Motor neuron (in vitro differentiated cells): ENCODE measurements around the gene PCDHGB6. TPM values are rescaled to one million over a fixed set of nuclear protein-coding genes. Genes with fewer than 3 reads are reported as not detected.
A peak's percentile ranks its signal among the peaks of the same experiment; 100 is the strongest.
"Not testable (repeated sequence)": the region's sequence is repeated elsewhere in the genome, so short reads cannot be mapped to it uniquely, and the experiment has no call there.

ENCODE experiments used
- ATAC-seq, 8 experiments: fragments of 200-7000 bp; cut with Tn5 transposase; replicated peaks in 6 of 8; 2 replicates each; pipeline ENCODE4 v1.8.0; 2021; ENCODE audit warnings: mild to moderate bottlenecking in 8 of 8, moderate library complexity in 8 of 8
- H3K27ac ChIP-seq, 2 donors: fragments of 250-450 bp; sonication (Bioruptor Pico); 2 replicates each; pipeline ENCODE4 v1.9.0; 2021; ENCODE audit warnings: antibody characterized with exemption in 2 of 2, mild to moderate bottlenecking in 2 of 2, moderate library complexity in 1 of 2
- H3K4me1 ChIP-seq, 2 donors: fragments of 250-450 bp; sonication (Bioruptor Pico); replicated peaks in 1 of 2; 2 replicates each; pipeline ENCODE4 v1.6.1; 2021; ENCODE audit warnings: antibody characterized with exemption in 2 of 2, mild to moderate bottlenecking in 2 of 2, moderate library complexity in 1 of 2
- H3K4me3 ChIP-seq, 5 donors: fragments of 250-450 bp; sonication (Bioruptor Pico); 2 replicates each; pipeline ENCODE4 v1.9.0; 2021; ENCODE audit warnings: antibody characterized with exemption in 5 of 5, mild to moderate bottlenecking in 5 of 5, moderate library complexity in 4 of 5
- WGBS, 10 experiments: fragments of 450-650 bp; shearing (Covaris generic); methylation state at CpG; one replicate each; pipeline ENCODE4 v1.0.0; 2022; 5-methylcytosine and 5-hydroxymethylcytosine counted together
- in situ Hi-C, 9 experiments: fragments of 400-800 bp; cut with MboI; loops; one replicate each; pipeline ENCODE4 v1.15.0; 2021; ENCODE audit warnings: low sequenced_read_pairs in 9 of 9, low pct_unique_long_range_greater_than_20kb in 2 of 9; ENCODE audit not compliant: unreplicated experiment in 9 of 9
- total RNA-seq, 8 experiments: library from RNA; unstranded; fragments of 300-600 nt; gene quantifications; 2 replicates each; pipeline versions ENCODE4 v1.2.3 to v1.2.4, GENCODE V29; 2022

Gene PCDHGB6
- total RNA-seq, 8 experiments from 2014 or later: 1.1 to 46.7 (median 31.5) TPM

- not testable (repeated sequence) for ATAC-seq, H3K4me3 ChIP-seq, H3K4me1 ChIP-seq, H3K27ac ChIP-seq
- 50 to 100% (median 93%) methylated on average over 1 to 9 of the region's 24 CpGs for WGBS, 10 experiments
- in situ Hi-C loops: loop anchor here in 6 of 9 experiments (10.0 to 25.0 kb wide), 3 partner anchors 122 to 150 kb away; no protein-coding TSS in a partner anchor
Observed at GRCh38 chr5:141415275-141415618, 7.4 kb downstream of the PCDHGB6 start.

- 0 to 57% (median 31%) methylated on average over 1 to 15 of the region's 47 CpGs for WGBS, 10 experiments
- peak within 1 kb of the TSS; percentile 3 to 32 (median 25) for H3K4me3 ChIP-seq
- peak within 1 kb of the TSS in 1 of 2 donors; percentile 59 for H3K27ac ChIP-seq
- in situ Hi-C loops: loop anchor here in 6 of 9 experiments (10.0 to 25.0 kb wide), 3 partner anchors 120 to 147 kb away; no protein-coding TSS in a partner anchor
- ATAC-seq: peak; percentile 56 to 98 (median 86)
- H3K4me1 ChIP-seq: not testable (repeated sequence)
Observed at GRCh38 chr5:141417494-141418172, 9.8 kb downstream of the PCDHGB6 start, which contains the start of gene PCDHGB7. Gene PCDHGB7, plus strand, starts transcription at chr5:141417677. Its CDS starts 183 bp downstream, at chr5:141417860.

DNA sequence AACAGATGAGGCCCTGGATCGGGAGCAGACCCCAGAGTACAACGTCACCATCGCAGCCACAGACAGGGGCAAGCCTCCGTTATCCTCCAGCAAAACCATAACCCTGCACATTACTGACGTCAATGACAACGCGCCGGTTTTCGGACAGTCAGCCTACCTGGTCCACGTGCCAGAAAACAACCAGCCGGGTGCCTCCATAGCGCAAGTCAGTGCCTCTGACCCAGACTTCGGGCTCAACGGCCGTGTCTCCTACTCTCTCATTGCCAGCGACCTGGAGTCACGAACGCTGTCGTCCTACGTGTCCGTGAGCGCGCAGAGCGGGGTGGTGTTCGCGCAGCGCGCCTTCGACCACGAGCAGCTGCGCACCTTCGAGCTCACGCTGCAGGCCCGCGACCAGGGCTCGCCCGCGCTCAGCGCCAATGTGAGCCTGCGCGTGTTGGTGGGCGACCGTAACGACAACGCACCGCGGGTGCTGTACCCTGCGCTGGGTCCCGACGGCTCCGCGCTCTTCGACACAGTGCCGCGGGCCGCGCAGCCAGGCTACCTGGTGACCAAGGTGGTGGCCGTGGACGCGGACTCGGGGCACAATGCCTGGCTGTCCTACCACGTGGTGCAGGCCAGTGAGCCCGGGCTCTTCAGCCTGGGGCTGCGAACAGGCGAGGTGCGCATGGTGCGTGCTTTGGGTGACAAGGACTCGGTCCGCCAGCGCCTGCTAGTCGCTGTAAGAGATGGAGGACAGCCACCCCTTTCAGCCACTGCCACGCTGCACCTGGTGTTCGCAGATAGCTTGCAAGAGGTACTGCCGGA is 11.5 kb downstream of the PCDHGB6 start:
- ATAC-seq: no peak
- in situ Hi-C loops: loop anchor here in 6 of 9 experiments (10.0 to 25.0 kb wide), 3 partner anchors 118 to 146 kb away; no protein-coding TSS in a partner anchor
- no peak overlapping the region for H3K4me3 ChIP-seq
- 48 to 98% (median 89%) methylated on average over 5 to 41 of the region's 74 CpGs; no CpG with 5 or more reads in 3 of the 10 experiments for WGBS, 10 experiments
- no peak overlapping the region for H3K27ac ChIP-seq
- no peaks in the 10 kb centered on the region for H3K4me1 ChIP-seq

GRCh38 chr5:141420855-141421488 is 13.2 kb downstream of the PCDHGB6 start, which contains the start of gene PCDHGA11:
Gene PCDHGA11, plus strand, starts transcription at chr5:141421051. Its CDS starts 177 bp downstream, at chr5:141421228.
- Histone ChIP-seq H3K27ac (no peak within 1 kb of the TSS), H3K4me1 (no peaks in the 10 kb centered on the region), H3K4me3 (no peak within 1 kb of the TSS)
- 0 to 95% (median 55%) methylated on average over 1 to 38 of the region's 42 CpGs for WGBS, 10 experiments
- peak in 2 of 8 experiments; percentile 31 to 68 for ATAC-seq
- in situ Hi-C loops: loop anchor here in 5 of 9 experiments (25.0 kb wide), 2 partner anchors 116 to 141 kb away; no protein-coding TSS in a partner anchor

GRCh38 chr5:141421489-141421855 is 13.7 kb downstream of the PCDHGB6 start:
- no peak overlapping the region for H3K4me3 ChIP-seq
- in situ Hi-C loops: loop anchor here in 5 of 9 experiments (25.0 kb wide), 2 partner anchors 116 to 141 kb away; no protein-coding TSS in a partner anchor
- no peaks in the 10 kb centered on the region for H3K4me1 ChIP-seq
- H3K27ac ChIP-seq: no peak overlapping the region
- 11 to 93% (median 38%) methylated on average over 2 to 12 of the region's 13 CpGs; no CpG with 5 or more reads in 3 of the 10 experiments for WGBS, 10 experiments
- no peak for ATAC-seq

GRCh38 chr5:141422742-141423291 is 15.0 kb downstream of the PCDHGB6 start:
- WGBS, 10 experiments: 7 to 100% (median 97%) methylated on average over 3 to 11 of the region's 42 CpGs; no CpG with 5 or more reads in 4 of the 10 experiments
- no peak overlapping the region for H3K4me3 ChIP-seq
- no peak overlapping the region for H3K27ac ChIP-seq
- in situ Hi-C loops: loop anchor here in 5 of 9 experiments (25.0 kb wide), 2 partner anchors 114 to 139 kb away; no protein-coding TSS in a partner anchor
- no peaks in the 10 kb centered on the region for H3K4me1 ChIP-seq
- ATAC-seq: no peak

GRCh38 chr5:141427783-141428426 is 20.1 kb downstream of the PCDHGB6 start:
- H3K27ac ChIP-seq: no peak overlapping the region
- in situ Hi-C loops: no loop called here
- no peak overlapping the region for H3K4me3 ChIP-seq
- 23 to 100% (median 93%) methylated on average over 1 to 33 of the region's 53 CpGs; no CpG with 5 or more reads in 4 of the 10 experiments for WGBS, 10 experiments
- no peak for ATAC-seq
- H3K4me1 ChIP-seq: no peaks in the 10 kb centered on the region

- H3K4me3 ChIP-seq: no peak within 1 kb of the TSS
- peak in 2 of 8 experiments; percentile 63 to 83 for ATAC-seq
Observed at GRCh38 chr5:141430332-141431113, 22.7 kb downstream of the PCDHGB6 start, which contains the start of gene PCDHGA12. Gene PCDHGA12, plus strand, starts transcription at chr5:141430507. Its CDS starts 253 bp downstream, at chr5:141430760.

GRCh38 chr5:141431286-141431685 is 23.5 kb downstream of the PCDHGB6 start:
- in situ Hi-C loops: no loop called here
- ATAC-seq: no peak
- H3K27ac ChIP-seq: no peak overlapping the region
- H3K4me1 ChIP-seq: no peaks in the 10 kb centered on the region
- H3K4me3 ChIP-seq: no peak overlapping the region
- 33 to 100% (median 90%) methylated on average over 6 to 17 of the region's 37 CpGs; no CpG with 5 or more reads in 2 of the 10 experiments for WGBS, 10 experiments

More at GRCh38 chr5:141430332-141431113, 22.7 kb downstream of the PCDHGB6 start, which contains the start of gene PCDHGA12:
- H3K4me1 ChIP-seq: no peaks in the 10 kb centered on the region
- H3K27ac ChIP-seq: no peak within 1 kb of the TSS
- WGBS, 10 experiments: 9 to 100% (median 94%) methylated on average over 1 to 27 of the region's 33 CpGs
- in situ Hi-C loops: no loop called here

GRCh38 chr5:141432308-141432707 is 24.5 kb downstream of the PCDHGB6 start:
- H3K4me1 ChIP-seq, ATAC-seq, in situ Hi-C loops, H3K27ac ChIP-seq, H3K4me3 ChIP-seq: not testable (repeated sequence)
- 94 to 98% (median 98%) methylated on average over 3 to 14 of the region's 38 CpGs; no CpG with 5 or more reads in 7 of the 10 experiments for WGBS, 10 experiments

DNA sequence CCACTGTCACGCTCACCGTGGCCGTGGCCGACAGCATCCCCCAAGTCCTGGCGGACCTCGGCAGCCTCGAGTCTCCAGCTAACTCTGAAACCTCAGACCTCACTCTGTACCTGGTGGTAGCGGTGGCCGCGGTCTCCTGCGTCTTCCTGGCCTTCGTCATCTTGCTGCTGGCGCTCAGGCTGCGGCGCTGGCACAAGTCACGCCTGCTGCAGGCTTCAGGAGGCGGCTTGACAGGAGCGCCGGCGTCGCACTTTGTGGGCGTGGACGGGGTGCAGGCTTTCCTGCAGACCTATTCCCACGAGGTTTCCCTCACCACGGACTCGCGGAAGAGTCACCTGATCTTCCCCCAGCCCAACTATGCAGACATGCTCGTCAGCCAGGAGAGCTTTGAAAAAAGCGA is 24.9 kb downstream of the PCDHGB6 start:
- H3K27ac ChIP-seq, H3K4me1 ChIP-seq, ATAC-seq, in situ Hi-C loops, H3K4me3 ChIP-seq: not testable (repeated sequence)
- WGBS, 10 experiments: 31 to 100% (median 85%) methylated on average over 1 to 16 of the region's 29 CpGs; no CpG with 5 or more reads in 2 of the 10 experiments
